HG03342 (cell line): ENCODE measurements around the gene NDUFB8.
A peak's percentile ranks its signal among the peaks of the same experiment; 100 is the strongest.

Source experiments
- ATAC-seq: cut with Tn5 transposase; IDR thresholded peaks from one replicate; pipeline ENCODE4 v1.9.1; 2021; ENCODE audit warnings: mild to moderate bottlenecking, moderate library complexity; ENCODE audit not compliant: unreplicated experiment

NDUFB8 gene

GRCh38 chr10:100508691-100509150 lies 20.9 kb downstream of the NDUFB8 start:
- no peak for ATAC-seq

- ATAC-seq = no peak
These were observed 21.4 kb downstream of the NDUFB8 start for GRCh38 chr10:100508266-100508665.

- ATAC-seq = no peak
These were observed 22.3 kb downstream of the NDUFB8 start for GRCh38 chr10:100507357-100507732.

- no peak for ATAC-seq
These were observed 22.9 kb downstream of the NDUFB8 start for GRCh38 chr10:100506596-100507356.

- ATAC-seq = no peak
These were observed 24.5 kb downstream of the NDUFB8 start for GRCh38 chr10:100505164-100505563.

GRCh38 chr10:100504096-100504495 lies 25.6 kb downstream of the NDUFB8 start:
- ATAC-seq = no peak

GRCh38 chr10:100502926-100503494 lies 26.7 kb downstream of the NDUFB8 start:
- no peak for ATAC-seq

- no peak for ATAC-seq
These were observed 28.2 kb downstream of the NDUFB8 start for GRCh38 chr10:100501423-100501822.

- no peak for ATAC-seq
These were observed 31.6 kb downstream of the NDUFB8 start for GRCh38 chr10:100498059-100498458.

- no peak for ATAC-seq
These were observed 33.1 kb downstream of the NDUFB8 start for GRCh38 chr10:100496567-100496966.

- ATAC-seq = no peak
These were observed 39.1 kb downstream of the NDUFB8 start for GRCh38 chr10:100490531-100490930.

GRCh38 chr10:100489396-100489795 lies 40.3 kb downstream of the NDUFB8 start:
- ATAC-seq = no peak

- no peak for ATAC-seq
These were observed 42.1 kb downstream of the NDUFB8 start for GRCh38 chr10:100487529-100487928.

- no peak for ATAC-seq
These were observed 43.7 kb downstream of the NDUFB8 start for GRCh38 chr10:100485801-100486495.

- ATAC-seq = no peak
These were observed 44.3 kb downstream of the NDUFB8 start for GRCh38 chr10:100485366-100485765.

GRCh38 chr10:100483876-100484666 lies 45.6 kb downstream of the NDUFB8 start:
- no peak for ATAC-seq

GRCh38 chr10:100482834-100483185 lies 46.9 kb downstream of the NDUFB8 start:
- ATAC-seq = no peak

- peak; percentile 33 for ATAC-seq
These were observed 47.4 kb downstream of the NDUFB8 start for GRCh38 chr10:100482181-100482833.

- ATAC-seq = peak; percentile 98
These were observed 48.1 kb downstream of the NDUFB8 start for GRCh38 chr10:100481462-100482081.

GRCh38 chr10:100480002-100480401 lies 49.7 kb downstream of the NDUFB8 start:
- ATAC-seq = no peak
